Ishikawa (cell line): ENCODE results near the gene TLE6.

Source experiments
- CEBPB ChIP-seq: IDR thresholded peaks from 2 replicates; pipeline ENCODE4 v1.6.1; 2012
- CREB1 ChIP-seq: IDR thresholded peaks from 2 replicates; pipeline ENCODE4 v1.6.1; 2012; ENCODE audit warnings: low read depth
- EGR1 ChIP-seq: IDR thresholded peaks from 2 replicates; pipeline ENCODE4 v1.6.1; 2012
- EP300 ChIP-seq: IDR thresholded peaks from 2 replicates; pipeline ENCODE4 v1.6.1; 2012; ENCODE audit warnings: borderline replicate concordance
- MAX ChIP-seq: IDR thresholded peaks from 2 replicates; pipeline ENCODE4 v1.6.1; 2012
- REST ChIP-seq: IDR thresholded peaks from 2 replicates; pipeline ENCODE4 v1.6.1; 2012; ENCODE audit warnings: low read depth, mild to moderate bottlenecking
- TAF1 ChIP-seq: IDR thresholded peaks from 2 replicates; pipeline ENCODE4 v1.6.1; 2012; ENCODE audit warnings: low read depth, mild to moderate bottlenecking
- YY1 ChIP-seq: IDR thresholded peaks from 2 replicates; pipeline ENCODE4 v1.6.1; 2012; ENCODE audit warnings: low read depth
- ZBTB7A ChIP-seq: IDR thresholded peaks from 2 replicates; pipeline ENCODE4 v1.6.1; 2012; ENCODE audit warnings: low read depth

- TF ChIP-seq MAX (no peak), CREB1 (no peak), CEBPB (no peak), YY1 (no peak), EGR1 (no peak), REST (no peak), ZBTB7A (no peak), EP300 (no peak), TAF1 (no peak)
These were observed 47.6 kb downstream of the TLE6 start for GRCh38 chr19:3024870-3025548.
